AG08395 (cell line): ENCODE results near the gene PPM1N.

Source experiments
- DNase-seq: peaks from one replicate; pipeline ENCODE4 v3.0.0; 2012; ENCODE audit warnings: mixed read lengths, low spot score

PPM1N gene

DNA sequence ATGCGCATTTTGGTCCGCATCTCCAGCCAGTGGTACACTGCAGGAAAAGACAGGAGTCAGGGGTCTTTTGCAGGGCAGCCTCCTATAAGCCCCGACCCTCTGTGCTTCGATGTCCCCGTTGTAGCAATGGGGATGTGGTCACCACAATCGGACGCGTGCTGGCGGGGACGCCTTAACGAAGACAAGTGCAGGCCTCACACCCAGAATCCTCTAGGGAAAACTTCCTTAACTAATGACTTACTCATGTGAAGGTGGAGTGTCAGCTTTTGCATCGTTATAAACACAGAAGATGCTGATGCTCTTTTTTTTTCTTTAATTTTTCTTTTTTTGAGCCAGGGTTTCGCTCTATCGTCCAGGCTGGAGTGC, 31.2 kb downstream of the PPM1N start:
- no peak for DNase-seq

DNA sequence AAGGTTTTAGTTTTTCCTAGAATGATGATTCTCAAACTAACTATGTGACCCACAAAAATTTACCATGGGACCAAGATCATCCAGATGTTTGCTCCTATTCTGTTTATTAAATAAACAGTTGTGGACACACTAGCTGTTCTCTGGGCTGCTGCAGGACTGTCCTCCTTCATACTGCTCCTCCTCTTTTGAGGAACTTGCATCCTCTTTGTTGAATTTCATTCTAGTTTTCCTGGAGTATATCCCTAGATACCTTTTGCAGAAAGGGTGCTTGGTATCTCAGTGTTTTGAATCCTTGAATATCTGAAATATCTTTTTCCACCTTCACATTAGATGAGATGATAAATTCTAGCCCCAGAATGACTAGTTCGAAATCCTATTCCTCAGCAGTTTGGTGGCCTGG, 33.1 kb downstream of the PPM1N start:
- DNase-seq = no peak

DNA sequence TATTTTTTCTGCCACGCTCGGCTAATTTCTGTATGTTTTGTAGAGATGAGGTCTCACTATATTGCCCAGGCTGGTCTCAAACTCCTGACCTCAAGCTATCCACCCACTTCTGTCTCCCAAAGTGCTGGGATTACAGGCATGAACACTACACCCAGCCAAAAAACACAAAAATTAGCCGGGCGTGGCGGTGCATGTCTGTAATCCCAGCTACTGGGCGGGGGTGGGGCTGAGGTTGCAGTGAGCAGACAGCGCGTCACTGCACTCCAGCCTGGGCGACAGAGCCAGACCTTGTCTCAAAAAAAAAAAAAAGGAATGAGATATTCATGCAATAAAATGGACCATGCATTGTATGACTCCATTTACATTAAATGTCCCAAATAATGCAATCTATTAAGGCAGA, 41.2 kb downstream of the PPM1N start:
- DNase-seq = no peak

DNA sequence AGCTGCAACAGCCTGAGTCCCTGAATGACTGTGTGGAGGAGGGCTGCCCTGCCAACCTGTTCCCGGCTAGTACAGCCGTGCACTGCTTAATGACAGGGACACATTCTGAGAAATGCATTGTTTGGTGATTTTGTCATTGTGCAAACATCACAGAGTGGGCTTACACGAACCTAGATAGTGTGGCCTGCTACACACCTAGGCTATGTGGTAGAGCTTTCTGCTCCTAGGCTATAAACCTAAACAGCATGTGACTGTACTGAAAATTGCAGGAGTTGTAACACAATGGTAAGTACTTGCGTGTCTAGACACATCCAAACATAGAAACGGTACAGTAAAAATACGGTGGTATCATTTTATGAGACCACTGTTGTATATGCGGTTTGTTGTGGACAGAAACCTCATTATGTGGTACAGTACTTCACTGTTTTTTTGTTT, 44.0 kb downstream of the PPM1N start:
- DNase-seq = no peak

DNA sequence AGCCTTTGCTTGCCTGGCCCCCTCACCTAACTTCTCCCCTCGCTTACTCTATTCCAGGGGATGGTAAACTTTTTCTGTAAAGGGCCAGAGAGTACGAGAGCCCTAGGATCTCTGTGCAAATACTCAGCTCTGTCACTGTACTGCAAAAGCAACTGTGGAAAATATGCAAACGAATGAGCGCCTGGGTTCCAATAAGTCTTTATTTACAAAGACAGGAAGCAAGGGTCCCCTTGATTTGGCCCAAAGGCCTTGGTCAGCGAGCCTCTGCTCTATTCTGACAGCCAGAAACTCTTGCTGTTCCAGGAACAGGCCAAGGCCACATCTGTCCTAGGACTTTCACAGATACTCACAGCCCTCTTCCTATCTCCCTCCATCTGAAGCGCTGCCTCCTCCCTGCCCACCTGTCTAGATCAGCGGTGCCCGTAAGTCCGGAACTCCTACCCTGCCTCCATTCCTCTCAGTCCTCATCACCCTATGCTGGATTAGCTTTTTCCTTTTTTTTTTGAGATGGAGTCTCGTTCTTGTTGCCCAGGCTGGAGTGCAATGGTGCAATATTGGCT, 49.0 kb downstream of the PPM1N start:
- DNase-seq = no peak

DNA sequence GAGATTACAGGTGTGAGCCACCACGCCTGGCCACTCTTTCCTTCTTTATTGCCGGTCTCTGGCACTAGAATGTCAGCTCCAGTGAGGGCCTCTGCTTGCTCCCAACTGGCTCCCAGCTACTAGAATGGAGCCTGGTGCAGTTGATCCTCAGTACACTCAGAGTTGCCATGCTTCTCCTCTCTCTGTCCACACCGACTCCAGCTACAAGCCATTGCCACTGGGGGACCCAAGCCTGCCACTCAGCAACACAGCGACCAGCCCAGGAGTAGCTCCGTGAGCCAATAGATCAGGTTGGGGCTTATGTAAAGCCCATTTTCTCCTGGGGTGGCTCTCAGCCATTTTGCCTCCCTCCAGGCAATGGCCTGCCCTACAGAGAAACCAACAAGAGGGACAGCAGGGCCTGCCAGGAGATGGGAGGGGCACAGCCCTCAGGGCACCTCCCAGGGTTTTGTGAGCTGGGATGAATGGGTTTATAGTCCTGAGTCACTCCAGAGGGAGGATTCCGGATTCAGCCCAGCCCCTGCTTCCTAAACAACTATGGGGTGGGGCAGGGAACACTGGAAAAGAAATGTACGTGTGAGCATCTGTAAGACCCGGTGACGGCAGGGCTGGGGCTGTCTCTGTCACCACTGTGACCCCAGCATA, 49.8 kb downstream of the PPM1N start:
- DNase-seq = peak; percentile 85
